Erythroblast (primary cell): ENCODE measurements around the gene SUSD6.

ENCODE experiments used
- GATA1 ChIP-seq: IDR thresholded peaks from 2 replicates; pipeline ENCODE4 v1.6.1; 2011; ENCODE audit warnings: low read depth, mild to moderate bottlenecking, control low read depth, low read length, moderate library complexity
- POLR2A ChIP-seq: IDR thresholded peaks from 2 replicates; pipeline ENCODE4 v1.6.1; 2011; ENCODE audit warnings: mild to moderate bottlenecking, low read length

DNA sequence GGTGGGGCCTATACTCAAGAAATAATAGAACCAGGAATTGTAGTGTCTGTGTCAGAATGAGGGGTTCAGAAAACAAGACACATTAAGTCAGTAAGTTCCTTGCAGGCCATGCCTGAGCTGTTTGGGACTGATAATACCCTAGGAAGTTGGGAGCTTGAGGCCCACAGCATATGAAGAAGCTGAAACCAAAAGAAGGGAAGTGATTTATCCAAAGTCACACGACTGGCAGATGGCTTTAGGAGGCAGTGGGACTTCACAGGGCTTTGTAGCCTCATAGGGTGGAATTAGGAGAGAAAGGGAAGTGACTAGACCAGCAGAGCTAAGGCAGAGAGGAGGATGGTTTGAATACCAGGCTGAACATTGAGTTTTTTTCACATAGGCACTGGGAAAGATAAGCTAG, 99.0 kb downstream of the SUSD6 start:
- TF ChIP-seq POLR2A (no peak), GATA1 (no peak)
